Neural crest cell (in vitro differentiated cells): ENCODE measurements around the gene NRAS. TPM values are rescaled to one million over a fixed set of nuclear protein-coding genes. Genes with fewer than 3 reads are reported as not detected.

Experiments
- DNase-seq: peaks from one replicate; pipeline ENCODE4 v3.0.0; 2021; ENCODE audit warnings: low read depth, mixed read lengths, low spot score
- H3K27ac Mint-ChIP-seq: one replicate; pipeline ENCODE4 v1.8.0; 2021; ENCODE audit warnings: mild to moderate bottlenecking, mixed read lengths; ENCODE audit not compliant: unreplicated experiment
- H3K27me3 Mint-ChIP-seq: 2 replicates; pipeline ENCODE4 v1.8.0; 2021; ENCODE audit warnings: low read depth, mild to moderate bottlenecking, mixed read lengths
- H3K36me3 Mint-ChIP-seq: 2 replicates; pipeline ENCODE4 v1.8.0; 2021; ENCODE audit warnings: low read depth, mild to moderate bottlenecking, mixed read lengths
- H3K4me1 Mint-ChIP-seq: 2 replicates; pipeline ENCODE4 v1.8.0; 2021; ENCODE audit warnings: mixed read lengths
- H3K4me3 Mint-ChIP-seq: one replicate; pipeline ENCODE4 v1.8.0; 2021; ENCODE audit warnings: mild to moderate bottlenecking, mixed read lengths
- H3K9me3 Mint-ChIP-seq: 2 replicates; pipeline ENCODE4 v1.8.0; 2021; ENCODE audit warnings: mixed read lengths
- CTCF ChIP-seq: fragments of 200-600 bp; sonication (generic); conservative IDR thresholded peaks from 2 replicates; pipeline ENCODE4 v1.5.0; 2021; ENCODE audit warnings: antibody characterized with exemption, mild to moderate bottlenecking
- total RNA-seq: library from RNA; stranded (reverse); gene quantifications from 2 replicates; pipeline ENCODE4 v1.2.1, GENCODE V29; 2021

NRAS gene
- total RNA-seq, 1 donor from 2014 or later = 64.8 TPM

GRCh38 chr1:114715952-114716303 is 643 bp downstream of the NRAS start:
- DNase-seq = no peak
- TF ChIP-seq CTCF = no peak
- no peaks in the 10 kb centered on the region for H3K27me3 Mint-ChIP-seq
- no peaks in the 10 kb centered on the region for H3K9me3 Mint-ChIP-seq
- H3K4me3 Mint-ChIP-seq = peak overlapping the region; percentile 97
- H3K27ac Mint-ChIP-seq = peak overlapping the region; percentile 98
- peaks cover 19% of the 10 kb centered on the region for H3K4me1 Mint-ChIP-seq
- peaks cover 27% of the 10 kb centered on the region for H3K36me3 Mint-ChIP-seq

DNA sequence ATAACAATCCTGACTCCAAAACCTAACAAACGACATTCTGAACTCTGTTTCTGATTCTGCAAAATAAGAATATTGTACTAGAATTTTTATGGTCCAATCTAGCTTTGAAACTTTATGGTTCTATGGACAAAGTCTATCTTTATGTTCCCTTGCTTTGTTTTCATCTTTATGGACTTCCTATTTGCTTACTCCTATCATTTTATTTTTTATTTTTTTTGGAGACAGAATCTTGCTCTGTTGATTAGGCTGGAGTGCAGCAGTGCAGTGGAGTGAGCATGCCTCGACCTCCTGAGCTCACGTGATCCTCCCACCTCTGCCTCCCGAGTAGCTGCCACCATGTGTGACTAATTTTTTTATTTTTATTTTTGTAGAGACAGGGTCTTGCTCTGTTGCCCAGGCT is 3.6 kb downstream of the NRAS start:
- H3K4me1 Mint-ChIP-seq = peaks cover 19% of the 10 kb centered on the region
- H3K36me3 Mint-ChIP-seq = peaks cover 13% of the 10 kb centered on the region
- H3K27ac Mint-ChIP-seq = no peak overlapping the region
- no peak overlapping the region for H3K4me3 Mint-ChIP-seq
- H3K27me3 Mint-ChIP-seq = no peaks in the 10 kb centered on the region
- no peaks in the 10 kb centered on the region for H3K9me3 Mint-ChIP-seq
- no peak for DNase-seq
- no peak for TF ChIP-seq CTCF

GRCh38 chr1:114710360-114710759 is 6.2 kb downstream of the NRAS start:
- H3K36me3 Mint-ChIP-seq = peaks cover 16% of the 10 kb centered on the region
- TF ChIP-seq CTCF = no peak
- H3K4me1 Mint-ChIP-seq = no peaks in the 10 kb centered on the region
- peak overlapping the region; percentile 53 for H3K4me3 Mint-ChIP-seq
- no peak overlapping the region for H3K27ac Mint-ChIP-seq
- H3K27me3 Mint-ChIP-seq = no peaks in the 10 kb centered on the region
- no peaks in the 10 kb centered on the region for H3K9me3 Mint-ChIP-seq
- DNase-seq = no peak

DNA sequence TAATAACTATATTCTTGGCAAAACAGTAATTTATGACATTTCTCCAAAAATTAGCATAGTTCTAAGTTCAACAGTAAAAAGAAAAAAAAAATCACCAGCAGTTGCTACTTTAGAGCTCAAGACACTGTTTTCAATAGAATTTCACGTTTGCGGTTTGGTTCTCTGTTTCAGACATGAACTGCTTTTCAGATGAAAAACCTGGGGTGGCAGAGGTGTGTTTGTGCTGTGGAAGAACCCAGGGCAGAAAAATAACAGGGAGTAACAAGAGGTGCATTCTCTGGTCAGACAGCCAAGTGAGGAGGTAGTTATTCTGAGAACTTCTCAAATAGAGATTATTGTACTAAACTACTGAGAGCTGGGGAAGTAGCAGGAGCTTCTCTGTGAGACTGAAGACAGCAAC is 9.0 kb downstream of the NRAS start:
- Mint-ChIP-seq H3K36me3 (peaks cover 13% of the 10 kb centered on the region), H3K4me3 (no peak overlapping the region), H3K27ac (no peak overlapping the region), H3K27me3 (no peaks in the 10 kb centered on the region), H3K4me1 (no peaks in the 10 kb centered on the region), H3K9me3 (no peaks in the 10 kb centered on the region)
- DNase-seq = no peak
- TF ChIP-seq CTCF = no peak

- H3K27ac Mint-ChIP-seq = no peak overlapping the region
- H3K27me3 Mint-ChIP-seq = peaks cover 12% of the 10 kb centered on the region
- H3K4me1 Mint-ChIP-seq = no peaks in the 10 kb centered on the region
- H3K4me3 Mint-ChIP-seq = no peak overlapping the region
- no peak for DNase-seq
- no peaks in the 10 kb centered on the region for H3K9me3 Mint-ChIP-seq
- TF ChIP-seq CTCF = no peak
- H3K36me3 Mint-ChIP-seq = peaks cover 8% of the 10 kb centered on the region
These were observed 13.3 kb downstream of the NRAS start for GRCh38 chr1:114703242-114703641.

DNA sequence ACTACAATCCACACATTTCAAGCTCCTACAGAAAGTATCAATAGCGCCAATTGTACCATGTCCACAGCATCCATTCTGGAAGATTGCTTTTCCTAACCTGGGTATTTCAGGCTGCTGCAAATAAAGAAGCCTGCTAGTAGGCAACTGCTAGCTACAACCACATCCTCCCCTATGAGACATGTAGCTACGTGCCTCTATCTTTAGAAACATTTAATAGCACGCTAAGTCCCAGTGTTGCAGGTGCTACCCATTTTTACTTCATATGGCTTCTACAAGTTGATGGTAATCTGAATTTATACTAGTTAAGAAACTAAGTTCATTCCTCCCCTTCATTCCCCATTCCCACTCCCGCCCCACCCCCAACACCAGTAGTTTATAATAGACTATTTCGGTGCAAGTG is 13.8 kb downstream of the NRAS start:
- no peaks in the 10 kb centered on the region for H3K9me3 Mint-ChIP-seq
- H3K4me1 Mint-ChIP-seq = no peaks in the 10 kb centered on the region
- H3K4me3 Mint-ChIP-seq = no peak overlapping the region
- peaks cover 12% of the 10 kb centered on the region for H3K27me3 Mint-ChIP-seq
- no peak overlapping the region for H3K27ac Mint-ChIP-seq
- no peak for DNase-seq
- peaks cover 8% of the 10 kb centered on the region for H3K36me3 Mint-ChIP-seq
- no peak for TF ChIP-seq CTCF
